GM21360 (cell line): Measurements from ENCODE around the gene ITGA8.

Source experiments
- ATAC-seq: cut with Tn5 transposase; IDR thresholded peaks from one replicate; pipeline ENCODE4 v1.9.1; 2021; ENCODE audit warnings: mild to moderate bottlenecking, moderate library complexity; ENCODE audit not compliant: unreplicated experiment

The ITGA8 gene

GRCh38 chr10:15737656-15738055, 17.9 kb upstream of the ITGA8 start:
- no peak for ATAC-seq

- ATAC-seq = no peak
Observed at GRCh38 chr10:15735763-15736162, 16.0 kb upstream of the ITGA8 start.

DNA sequence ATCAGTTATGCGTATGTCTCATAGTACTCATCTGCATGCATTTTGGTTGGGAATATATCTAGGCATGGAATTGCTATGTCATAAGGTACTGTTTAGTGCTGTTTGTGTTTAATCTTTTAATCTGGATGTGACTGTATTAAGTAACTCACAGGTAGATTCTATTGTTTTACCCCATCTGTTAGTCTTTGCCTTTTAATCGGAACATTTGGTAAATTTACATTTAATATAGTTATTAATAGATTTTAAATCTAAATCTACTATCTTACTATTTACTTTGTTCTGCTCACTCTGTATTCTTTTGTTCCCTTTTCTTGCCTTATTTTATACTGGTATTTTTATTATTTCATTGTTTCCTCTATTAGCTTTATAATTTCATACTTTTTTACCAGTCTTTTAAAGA, 10.6 kb upstream of the ITGA8 start:
- no peak for ATAC-seq

DNA sequence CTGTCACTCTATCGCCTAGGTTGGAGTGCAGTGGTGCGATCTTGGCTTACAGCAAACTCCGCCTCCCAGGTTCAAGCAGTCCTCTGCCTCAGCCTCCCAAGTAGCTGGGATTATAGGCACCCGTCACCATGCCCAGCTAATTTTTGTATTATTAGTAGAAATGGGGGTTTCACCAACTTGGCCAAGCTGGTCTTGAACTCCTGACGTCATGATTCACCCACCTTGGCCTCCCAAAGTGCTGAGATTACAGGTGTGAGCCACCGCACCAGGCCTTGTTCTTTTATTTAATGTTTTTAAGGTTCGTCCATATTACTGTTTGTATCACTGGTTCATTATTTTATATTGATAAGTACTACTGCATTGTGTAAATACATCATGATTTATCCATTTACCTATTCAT, 10.2 kb upstream of the ITGA8 start:
- no peak for ATAC-seq

- no peak for ATAC-seq
Observed at GRCh38 chr10:15726042-15726441, 6.3 kb upstream of the ITGA8 start.

GRCh38 chr10:15725603-15726002, 5.9 kb upstream of the ITGA8 start:
- peak; percentile 67 for ATAC-seq

DNA sequence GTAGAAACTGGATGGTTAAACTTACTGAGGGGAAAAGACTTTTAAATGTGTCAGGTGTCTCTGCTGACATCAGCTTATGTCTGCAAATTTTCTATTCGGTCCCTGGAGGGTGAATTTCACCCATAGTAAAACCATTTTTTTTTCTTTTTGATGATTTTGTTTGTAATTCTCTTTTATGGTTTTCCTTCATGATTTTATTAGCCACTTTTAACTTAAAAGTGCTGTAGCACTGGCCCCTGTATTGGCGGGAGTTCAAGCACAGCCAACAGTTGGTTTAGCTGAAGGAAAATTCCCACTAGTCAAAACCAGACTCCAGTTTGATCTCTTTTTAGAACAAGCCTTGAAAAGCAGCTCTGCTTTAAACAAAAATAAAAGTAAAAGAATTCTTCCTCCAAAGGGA, 5.0 kb upstream of the ITGA8 start:
- ATAC-seq = no peak

DNA sequence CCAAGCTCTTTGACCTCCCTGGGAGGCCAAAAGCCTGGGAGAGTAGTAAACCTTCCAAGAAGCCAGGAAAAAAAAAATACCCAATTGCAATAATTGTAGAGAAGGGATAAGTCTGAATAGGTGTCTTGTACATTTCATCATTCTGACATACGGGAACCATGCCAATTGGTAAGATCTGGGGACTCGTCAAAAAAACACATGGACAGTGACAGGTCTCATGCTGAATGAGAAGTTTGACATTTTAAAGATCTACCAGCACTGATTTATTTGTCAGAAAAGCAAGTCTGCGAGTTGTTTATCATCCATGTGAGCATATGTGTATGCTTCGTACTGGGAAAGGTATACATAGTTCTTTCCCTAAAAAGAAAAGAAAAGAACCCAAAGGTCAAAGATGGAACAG, 4.1 kb upstream of the ITGA8 start:
- no peak for ATAC-seq

- ATAC-seq = no peak
Observed at GRCh38 chr10:15720635-15721287, 1.0 kb upstream of the ITGA8 start.

GRCh38 chr10:15719049-15719898, 448 bp downstream of the ITGA8 start:
- no peak for ATAC-seq

DNA sequence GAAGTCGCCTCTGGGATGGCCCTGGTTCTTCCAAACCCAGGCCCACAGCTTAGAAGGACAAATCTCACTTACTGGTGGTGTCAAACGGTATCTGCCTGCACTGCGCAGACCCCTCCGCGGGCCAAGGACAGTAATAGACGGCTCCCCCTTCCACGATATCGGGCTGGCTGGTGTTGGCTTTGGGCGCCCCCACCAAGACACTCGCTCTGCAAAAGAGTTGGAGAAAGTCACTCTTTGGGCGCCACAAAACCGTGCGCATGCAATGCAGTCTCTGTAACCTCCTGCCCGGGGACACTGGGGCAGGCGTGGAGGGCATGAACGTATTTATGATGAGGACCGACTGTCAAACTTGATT, 1.1 kb downstream of the ITGA8 start:
- ATAC-seq = no peak

- no peak for ATAC-seq
Observed at GRCh38 chr10:15715619-15716227, 4.0 kb downstream of the ITGA8 start.

GRCh38 chr10:15714847-15715246, 4.9 kb downstream of the ITGA8 start:
- no peak for ATAC-seq

GRCh38 chr10:15712883-15713282, 6.8 kb downstream of the ITGA8 start:
- no peak for ATAC-seq

- no peak for ATAC-seq
Observed at GRCh38 chr10:15710455-15710854, 9.3 kb downstream of the ITGA8 start.

DNA sequence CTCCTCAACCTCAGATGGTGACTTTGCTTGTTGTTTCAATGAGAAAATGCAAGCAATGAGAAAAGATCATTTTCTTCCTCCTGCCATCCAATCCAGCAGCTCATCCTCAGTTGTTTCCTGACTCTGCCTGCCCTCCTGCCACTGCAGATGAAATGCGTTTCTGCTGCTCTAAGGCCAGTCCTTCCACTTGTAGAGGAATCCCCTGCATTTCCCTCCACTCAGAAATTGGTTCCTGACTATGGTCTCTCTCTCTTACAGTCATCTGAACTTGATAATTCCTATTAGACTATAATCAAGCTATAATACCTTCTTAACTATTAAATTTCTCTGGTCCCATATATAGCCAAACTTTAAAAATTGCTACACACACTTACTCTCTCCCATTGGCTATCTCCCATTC, 14.4 kb downstream of the ITGA8 start:
- ATAC-seq = no peak

GRCh38 chr10:15704581-15704968, 15.1 kb downstream of the ITGA8 start:
- ATAC-seq = no peak

- no peak for ATAC-seq
Observed at GRCh38 chr10:15703944-15704580, 15.7 kb downstream of the ITGA8 start.

GRCh38 chr10:15703151-15703880, 16.4 kb downstream of the ITGA8 start:
- ATAC-seq = no peak

GRCh38 chr10:15700078-15700674, 19.5 kb downstream of the ITGA8 start:
- no peak for ATAC-seq

DNA sequence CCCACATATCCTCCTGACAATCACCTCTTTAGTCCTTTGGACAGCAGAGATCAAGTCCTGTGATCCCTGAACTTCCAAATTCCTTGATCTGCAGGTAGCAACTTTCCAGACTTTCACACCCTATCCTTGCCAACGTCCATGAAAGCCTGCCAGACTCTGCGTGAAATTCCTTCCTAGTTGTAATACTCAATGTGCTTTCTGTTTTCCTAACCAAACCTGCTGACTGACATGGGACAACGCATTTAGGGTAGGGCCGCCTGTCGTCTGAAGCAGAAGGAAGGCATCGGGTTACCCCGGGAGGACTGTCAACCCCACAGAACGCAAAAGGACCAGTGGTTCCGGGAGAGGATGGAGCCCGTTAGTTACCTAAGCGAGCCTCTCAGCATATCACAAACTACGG, 23.9 kb downstream of the ITGA8 start:
- ATAC-seq = no peak
